ENCODE measurements around the gene CTTN.

GRCh38 chr11:70352601-70353000 is 45.7 kb upstream of the CTTN start:
- TF ChIP-seq, protein P1, sequence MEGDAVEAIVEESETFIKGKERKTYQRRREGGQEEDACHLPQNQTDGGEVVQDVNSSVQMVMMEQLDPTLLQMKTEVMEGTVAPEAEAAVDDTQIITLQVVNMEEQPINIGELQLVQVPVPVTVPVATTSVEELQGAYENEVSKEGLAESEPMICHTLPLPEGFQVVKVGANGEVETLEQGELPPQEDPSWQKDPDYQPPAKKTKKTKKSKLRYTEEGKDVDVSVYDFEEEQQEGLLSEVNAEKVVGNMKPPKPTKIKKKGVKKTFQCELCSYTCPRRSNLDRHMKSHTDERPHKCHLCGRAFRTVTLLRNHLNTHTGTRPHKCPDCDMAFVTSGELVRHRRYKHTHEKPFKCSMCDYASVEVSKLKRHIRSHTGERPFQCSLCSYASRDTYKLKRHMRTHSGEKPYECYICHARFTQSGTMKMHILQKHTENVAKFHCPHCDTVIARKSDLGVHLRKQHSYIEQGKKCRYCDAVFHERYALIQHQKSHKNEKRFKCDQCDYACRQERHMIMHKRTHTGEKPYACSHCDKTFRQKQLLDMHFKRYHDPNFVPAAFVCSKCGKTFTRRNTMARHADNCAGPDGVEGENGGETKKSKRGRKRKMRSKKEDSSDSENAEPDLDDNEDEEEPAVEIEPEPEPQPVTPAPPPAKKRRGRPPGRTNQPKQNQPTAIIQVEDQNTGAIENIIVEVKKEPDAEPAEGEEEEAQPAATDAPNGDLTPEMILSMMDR (IDR thresholded peaks at IDR 0.05; ENCODE audit: insufficient read depth, low read length) = no peak
- TF ChIP-seq POLR2AphosphoS5 (IDR thresholded peaks at IDR 0.05; ENCODE audit: low read depth) = no peak
- no peak for TF ChIP-seq SPI1 (IDR thresholded peaks at IDR 0.05; ENCODE audit: borderline replicate concordance, low read depth)
- TF ChIP-seq, protein P2, sequence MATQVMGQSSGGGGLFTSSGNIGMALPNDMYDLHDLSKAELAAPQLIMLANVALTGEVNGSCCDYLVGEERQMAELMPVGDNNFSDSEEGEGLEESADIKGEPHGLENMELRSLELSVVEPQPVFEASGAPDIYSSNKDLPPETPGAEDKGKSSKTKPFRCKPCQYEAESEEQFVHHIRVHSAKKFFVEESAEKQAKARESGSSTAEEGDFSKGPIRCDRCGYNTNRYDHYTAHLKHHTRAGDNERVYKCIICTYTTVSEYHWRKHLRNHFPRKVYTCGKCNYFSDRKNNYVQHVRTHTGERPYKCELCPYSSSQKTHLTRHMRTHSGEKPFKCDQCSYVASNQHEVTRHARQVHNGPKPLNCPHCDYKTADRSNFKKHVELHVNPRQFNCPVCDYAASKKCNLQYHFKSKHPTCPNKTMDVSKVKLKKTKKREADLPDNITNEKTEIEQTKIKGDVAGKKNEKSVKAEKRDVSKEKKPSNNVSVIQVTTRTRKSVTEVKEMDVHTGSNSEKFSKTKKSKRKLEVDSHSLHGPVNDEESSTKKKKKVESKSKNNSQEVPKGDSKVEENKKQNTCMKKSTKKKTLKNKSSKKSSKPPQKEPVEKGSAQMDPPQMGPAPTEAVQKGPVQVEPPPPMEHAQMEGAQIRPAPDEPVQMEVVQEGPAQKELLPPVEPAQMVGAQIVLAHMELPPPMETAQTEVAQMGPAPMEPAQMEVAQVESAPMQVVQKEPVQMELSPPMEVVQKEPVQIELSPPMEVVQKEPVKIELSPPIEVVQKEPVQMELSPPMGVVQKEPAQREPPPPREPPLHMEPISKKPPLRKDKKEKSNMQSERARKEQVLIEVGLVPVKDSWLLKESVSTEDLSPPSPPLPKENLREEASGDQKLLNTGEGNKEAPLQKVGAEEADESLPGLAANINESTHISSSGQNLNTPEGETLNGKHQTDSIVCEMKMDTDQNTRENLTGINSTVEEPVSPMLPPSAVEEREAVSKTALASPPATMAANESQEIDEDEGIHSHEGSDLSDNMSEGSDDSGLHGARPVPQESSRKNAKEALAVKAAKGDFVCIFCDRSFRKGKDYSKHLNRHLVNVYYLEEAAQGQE (IDR thresholded peaks at IDR 0.05; ENCODE audit: insufficient replicate concordance, low read depth) = no peak

All from HL-60 (cell line).